ENCODE measurements around the gene USP7.

GRCh38 chr16:8904018-8904430, 59.7 kb downstream of the USP7 start:
- TF ChIP-seq, protein P1, sequence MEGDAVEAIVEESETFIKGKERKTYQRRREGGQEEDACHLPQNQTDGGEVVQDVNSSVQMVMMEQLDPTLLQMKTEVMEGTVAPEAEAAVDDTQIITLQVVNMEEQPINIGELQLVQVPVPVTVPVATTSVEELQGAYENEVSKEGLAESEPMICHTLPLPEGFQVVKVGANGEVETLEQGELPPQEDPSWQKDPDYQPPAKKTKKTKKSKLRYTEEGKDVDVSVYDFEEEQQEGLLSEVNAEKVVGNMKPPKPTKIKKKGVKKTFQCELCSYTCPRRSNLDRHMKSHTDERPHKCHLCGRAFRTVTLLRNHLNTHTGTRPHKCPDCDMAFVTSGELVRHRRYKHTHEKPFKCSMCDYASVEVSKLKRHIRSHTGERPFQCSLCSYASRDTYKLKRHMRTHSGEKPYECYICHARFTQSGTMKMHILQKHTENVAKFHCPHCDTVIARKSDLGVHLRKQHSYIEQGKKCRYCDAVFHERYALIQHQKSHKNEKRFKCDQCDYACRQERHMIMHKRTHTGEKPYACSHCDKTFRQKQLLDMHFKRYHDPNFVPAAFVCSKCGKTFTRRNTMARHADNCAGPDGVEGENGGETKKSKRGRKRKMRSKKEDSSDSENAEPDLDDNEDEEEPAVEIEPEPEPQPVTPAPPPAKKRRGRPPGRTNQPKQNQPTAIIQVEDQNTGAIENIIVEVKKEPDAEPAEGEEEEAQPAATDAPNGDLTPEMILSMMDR (IDR thresholded peaks at IDR 0.05): no peak
- TF ChIP-seq POLR2A (IDR thresholded peaks at IDR 0.05): no peak

Measured in prostate gland (tissue), 2 donors.